ENCODE results near the gene PEMT.

The PEMT gene

DNA sequence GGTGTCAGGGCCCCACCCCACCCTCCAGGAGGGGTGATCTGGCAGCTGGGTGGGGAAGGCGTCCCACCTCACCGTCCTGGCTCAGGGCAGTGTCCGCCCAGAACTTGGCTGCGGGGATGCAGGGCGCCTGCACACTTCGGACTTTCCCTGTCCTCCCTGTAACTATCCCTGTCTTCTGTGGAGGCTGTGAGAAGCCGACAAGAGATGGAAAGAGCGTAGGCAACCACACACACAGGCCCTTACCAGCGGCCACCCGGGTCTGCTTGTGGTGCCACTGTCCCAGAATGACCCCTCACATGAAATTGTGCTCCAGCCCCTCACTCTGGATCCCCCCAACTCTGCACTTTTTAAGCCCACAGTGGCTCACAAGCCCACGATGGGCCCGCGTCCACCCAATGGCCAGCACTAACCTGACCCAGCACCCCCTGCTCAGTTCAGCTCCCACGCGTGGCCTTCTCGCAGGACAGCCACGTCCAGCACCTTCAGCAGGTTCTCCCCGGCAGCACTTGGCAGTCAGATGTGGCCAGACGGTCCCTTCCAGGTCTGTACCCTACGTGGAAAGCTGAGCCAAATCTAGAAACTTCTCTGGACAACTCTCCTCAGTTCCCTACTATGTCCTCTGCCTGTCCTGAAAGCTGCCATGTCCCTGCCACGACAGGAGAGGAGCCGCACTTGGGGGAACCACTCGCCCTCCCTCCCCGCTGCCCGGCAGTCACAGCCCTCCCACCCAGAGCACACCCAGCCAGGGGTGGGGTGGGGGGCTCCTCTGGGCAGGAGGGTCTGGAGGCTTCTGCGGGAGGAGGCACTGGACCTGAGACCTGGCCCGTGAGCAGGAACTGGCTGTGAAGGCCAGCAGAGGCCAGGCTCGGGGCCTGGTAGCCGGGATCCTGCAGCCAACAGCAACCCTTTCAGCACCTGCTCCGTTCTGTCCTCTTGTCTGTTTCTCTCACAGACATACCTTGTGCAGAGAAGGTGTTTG lies 38.0 kb downstream of the PEMT start:
- Histone ChIP-seq H3K27ac (no peak overlapping the region), H3K4me3 (no peak overlapping the region)
- TF ChIP-seq CTCF (IDR thresholded peaks at IDR 0.05) = no peak
- no peak for DNase-seq (ENCODE audit: low spot score)

- Histone ChIP-seq H3K4me3 (no peak overlapping the region), H3K27ac (no peak overlapping the region)
- no peak for DNase-seq (ENCODE audit: low spot score)
- no peak for TF ChIP-seq CTCF (IDR thresholded peaks at IDR 0.05)
Observed at GRCh38 chr17:17552351-17553216, 38.9 kb downstream of the PEMT start.

DNA sequence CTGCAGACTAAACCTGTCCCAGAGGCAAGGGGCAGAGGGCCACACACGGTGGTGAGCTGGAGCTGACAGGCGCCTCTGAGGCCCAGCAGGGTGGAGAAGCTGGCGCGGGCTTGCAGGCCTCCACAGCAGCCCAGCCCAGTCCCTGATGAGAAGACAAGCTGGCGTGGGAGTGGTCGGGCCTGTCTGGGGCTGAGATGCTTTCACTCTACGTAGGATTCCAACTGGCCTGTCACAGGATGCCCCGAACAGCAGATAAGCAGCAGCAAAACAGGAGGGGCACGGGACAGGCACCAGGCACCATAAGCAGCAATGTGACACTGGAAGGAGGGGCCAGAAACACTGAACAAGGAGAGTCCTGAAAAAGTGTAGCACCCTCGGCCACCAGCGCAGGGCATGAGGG lies 40.1 kb downstream of the PEMT start:
- no peak for DNase-seq (ENCODE audit: low spot score)
- TF ChIP-seq CTCF (IDR thresholded peaks at IDR 0.05) = no peak
- no peak overlapping the region for H3K4me3 ChIP-seq
- no peak overlapping the region for H3K27ac ChIP-seq

DNA sequence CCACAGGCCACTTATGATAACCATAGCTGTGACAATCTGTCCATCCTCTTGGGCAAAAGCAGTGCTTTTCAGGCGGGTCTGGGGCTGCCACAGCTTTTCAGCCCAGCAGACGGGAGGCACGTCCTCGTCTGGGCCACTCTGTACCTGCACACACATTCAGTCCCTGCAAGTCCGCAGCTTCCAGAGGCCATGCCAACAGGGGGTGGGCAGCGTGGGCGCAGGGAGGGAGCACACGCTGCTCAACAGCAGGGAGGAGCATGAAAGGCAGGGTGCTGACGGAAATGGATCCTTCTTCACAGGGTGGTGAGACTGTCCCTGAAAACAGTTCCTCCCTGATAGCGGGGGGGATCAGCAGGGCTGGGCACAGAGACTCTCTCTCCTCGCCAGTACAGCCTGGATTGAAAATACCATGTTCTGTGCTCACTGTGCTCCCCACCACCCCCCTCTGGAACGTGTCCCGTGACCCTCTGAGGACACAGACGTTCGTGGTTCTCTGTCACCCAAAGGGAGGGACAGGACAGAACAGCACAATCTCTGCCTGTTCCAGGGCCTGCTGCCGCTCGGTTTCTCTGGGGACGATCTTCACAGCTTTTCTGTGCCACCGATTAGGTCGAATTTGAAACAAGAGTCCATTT lies 41.7 kb downstream of the PEMT start:
- TF ChIP-seq CTCF (IDR thresholded peaks at IDR 0.05) = no peak
- DNase-seq (ENCODE audit: low spot score) = no peak
- Histone ChIP-seq H3K27ac (no peak overlapping the region), H3K4me3 (no peak overlapping the region)

DNA sequence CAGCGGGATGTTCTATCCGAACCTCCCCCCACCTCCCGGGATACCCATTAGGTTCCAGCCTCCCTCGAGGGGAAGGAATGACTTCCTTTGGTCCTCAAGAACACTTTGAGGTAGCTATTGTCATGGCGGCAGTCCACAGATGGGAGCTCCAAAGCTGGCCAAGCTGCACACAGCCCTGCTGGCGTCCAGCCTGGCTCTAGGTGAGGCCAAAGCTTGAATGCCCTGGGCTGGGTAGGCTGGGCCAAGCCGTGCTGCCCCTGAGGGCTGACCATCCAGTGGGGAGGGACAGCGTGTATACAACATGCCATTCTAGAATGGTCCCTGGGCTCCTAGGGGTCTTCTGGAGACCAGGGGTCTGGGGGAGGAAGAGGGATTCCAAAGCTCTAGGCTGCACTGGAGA lies 43.5 kb downstream of the PEMT start:
- no peak overlapping the region for H3K4me3 ChIP-seq
- DNase-seq (ENCODE audit: low spot score) = no peak
- no peak overlapping the region for H3K27ac ChIP-seq
- no peak for TF ChIP-seq CTCF (IDR thresholded peaks at IDR 0.05)

- H3K4me3 ChIP-seq = no peak overlapping the region
- no peak overlapping the region for H3K27ac ChIP-seq
- DNase-seq (ENCODE audit: low spot score) = no peak
- TF ChIP-seq CTCF (IDR thresholded peaks at IDR 0.05) = no peak
Observed at GRCh38 chr17:17547210-17547764, 44.2 kb downstream of the PEMT start.
